PC-9 (cell line): ENCODE measurements around the gene PEX7. TPM values are rescaled to one million over a fixed set of nuclear protein-coding genes. Genes with fewer than 3 reads are reported as not detected.

Experiments used
- BruUV-seq: library from RNA; stranded (reverse); fragments of 400-500 nt; replicated peaks from 2 replicates; lab custom pipeline; 2021; lab: Mats Ljungman, UMichigan
- CTCF ChIA-PET: fragments of 300-600 bp; sonication (Branson Sonifier 250); formaldehyde crosslinking; loops from one replicate; lab custom pipeline; 2022; ENCODE audit warnings: antibody characterized with exemption; lab: Charles Lee
- POLR2A ChIA-PET: fragments of 300-600 bp; sonication (Branson Sonifier 250); formaldehyde crosslinking; loops from one replicate; lab custom pipeline; 2022; ENCODE audit warnings: antibody characterized with exemption; ENCODE audit not compliant: unreplicated experiment; lab: Charles Lee
- DNase-seq, 2 experiments: peaks; one replicate each; pipeline versions ENCODE4 v3.0.0 to v3.0.0-alpha.2; 2015 to 2022; ENCODE audit warnings: mixed read lengths in 1 of 2
- H2AFZ ChIP-seq: fragments of 200-600 bp; sonication (generic); 2 replicates; pipeline ENCODE4 v1.8.1; 2017; ENCODE audit warnings: antibody characterized with exemption
- H3F3A ChIP-seq: fragments of 200-600 bp; sonication (generic); 2 replicates; pipeline ENCODE4 v1.8.1; 2017; ENCODE audit warnings: antibody characterized with exemption, mild to moderate bottlenecking, low read depth; ENCODE audit not compliant: insufficient read depth
- H3K27ac ChIP-seq: fragments of 200-600 bp; sonication (generic); 2 replicates; pipeline ENCODE4 v1.6.1; 2016; ENCODE audit warnings: mixed run types
- H3K27me3 ChIP-seq: fragments of 200-600 bp; sonication (generic); 2 replicates; pipeline ENCODE4 v1.6.1; 2016; ENCODE audit warnings: low read depth, mixed run types; ENCODE audit not compliant: insufficient read depth
- H3K36me3 ChIP-seq: fragments of 200-600 bp; sonication (generic); 2 replicates; pipeline ENCODE4 v1.6.1; 2016; ENCODE audit warnings: low read depth, mixed run types
- H3K4me1 ChIP-seq: fragments of 200-600 bp; sonication (generic); replicated peaks from 2 replicates; pipeline ENCODE4 v1.6.1; 2016; ENCODE audit warnings: mixed run types; ENCODE audit not compliant: insufficient read depth
- H3K4me2 ChIP-seq: fragments of 200-600 bp; sonication (generic); 2 replicates; pipeline ENCODE4 v1.6.1; 2017; ENCODE audit warnings: mixed run types
- H3K4me3 ChIP-seq: fragments of 200-600 bp; sonication (generic); 2 replicates; pipeline ENCODE4 v1.6.1; 2016; ENCODE audit warnings: mixed run types
- H3K79me2 ChIP-seq: fragments of 200-600 bp; sonication (generic); 2 replicates; pipeline ENCODE4 v1.6.1; 2017; ENCODE audit warnings: low read depth, mixed run types
- H3K9me2 ChIP-seq: fragments of 200-600 bp; sonication (generic); 2 replicates; pipeline ENCODE4 v1.8.1; 2017; ENCODE audit warnings: mild to moderate bottlenecking; ENCODE audit not compliant: insufficient read depth
- H3K9me3 ChIP-seq: fragments of 200-600 bp; sonication (generic); 2 replicates; pipeline ENCODE4 v1.8.1; 2016; ENCODE audit warnings: low read depth; ENCODE audit not compliant: insufficient read depth
- H4K20me1 ChIP-seq: fragments of 200-600 bp; sonication (generic); 2 replicates; pipeline ENCODE4 v1.8.1; 2017; ENCODE audit not compliant: insufficient read depth
- CTCF ChIP-seq: fragments of 200-600 bp; sonication (generic); conservative IDR thresholded peaks from 2 replicates; pipeline ENCODE4 v1.6.1; 2017; ENCODE audit warnings: mixed run types, antibody characterized with exemption, mild to moderate bottlenecking, moderate library complexity
- EZH2 ChIP-seq: fragments of 200-600 bp; sonication (generic); IDR thresholded peaks from 2 replicates; pipeline ENCODE4 v1.8.0; 2017; ENCODE audit warnings: antibody characterized with exemption, low read depth
- intact Hi-C: fragments of 100-400 bp; cut with micrococcal nuclease; formaldehyde crosslinking; loops from one replicate; pipeline ENCODE4 v1.10.0; 2022; ENCODE audit not compliant: unreplicated experiment
- total RNA-seq: library from RNA; stranded (reverse); gene quantifications from 2 replicates; pipeline ENCODE4 v1.2.3, GENCODE V29; 2021

PEX7 gene
- total RNA-seq, 1 experiment from 2014 or later = 5.6 TPM

GRCh38 chr6:136922685-136923006 lies 100.3 kb downstream of the PEX7 start:
- Histone ChIP-seq H3K9me2 (no peaks in the 10 kb centered on the region), H2AFZ (no peak overlapping the region), H3K27me3 (no peaks in the 10 kb centered on the region), H4K20me1 (no peaks in the 10 kb centered on the region), H3K4me3 (no peak overlapping the region), H3K4me1 (no peaks in the 10 kb centered on the region), H3K36me3 (no peaks in the 10 kb centered on the region), H3K4me2 (no peak overlapping the region), H3F3A (peaks cover 15% of the 10 kb centered on the region), H3K9me3 (no peaks in the 10 kb centered on the region), H3K79me2 (no peaks in the 10 kb centered on the region), H3K27ac (no peak overlapping the region)
- DNase-seq = no peak
- TF ChIP-seq EZH2 (no peak), CTCF (no peak)
- BruUV-seq = no TSS peak
- ChIA-PET POLR2A (no interaction called here), CTCF (no interaction called here)
- intact Hi-C loops = no loop called here

- no peaks in the 10 kb centered on the region for H3K27me3 ChIP-seq
- H3K4me2 ChIP-seq = no peak overlapping the region
- no TSS peak for BruUV-seq
- DNase-seq = no peak
- no peak overlapping the region for H3K27ac ChIP-seq
- intact Hi-C loops = no loop called here
- peaks cover 15% of the 10 kb centered on the region for H3F3A ChIP-seq
- no peak overlapping the region for H2AFZ ChIP-seq
- no peak overlapping the region for H3K4me3 ChIP-seq
- no peaks in the 10 kb centered on the region for H4K20me1 ChIP-seq
- ChIA-PET CTCF (no interaction called here), POLR2A (no interaction called here)
- no peaks in the 10 kb centered on the region for H3K9me2 ChIP-seq
- TF ChIP-seq CTCF = no peak
- TF ChIP-seq EZH2 = no peak
- no peaks in the 10 kb centered on the region for H3K4me1 ChIP-seq
- H3K79me2 ChIP-seq = no peaks in the 10 kb centered on the region
- H3K36me3 ChIP-seq = no peaks in the 10 kb centered on the region
- no peaks in the 10 kb centered on the region for H3K9me3 ChIP-seq
Measured at GRCh38 chr6:136923116-136923953, 100.9 kb downstream of the PEX7 start.

GRCh38 chr6:136923954-136924673 lies 101.7 kb downstream of the PEX7 start:
- TF ChIP-seq EZH2 = no peak
- TF ChIP-seq CTCF = no peak
- BruUV-seq = no TSS peak
- Histone ChIP-seq H3K27ac (no peak overlapping the region), H4K20me1 (no peaks in the 10 kb centered on the region), H3K9me2 (no peaks in the 10 kb centered on the region), H3K9me3 (no peaks in the 10 kb centered on the region), H3K4me3 (no peak overlapping the region), H3F3A (peaks cover 12% of the 10 kb centered on the region), H2AFZ (no peak overlapping the region), H3K4me2 (no peak overlapping the region), H3K79me2 (no peaks in the 10 kb centered on the region), H3K27me3 (no peaks in the 10 kb centered on the region), H3K36me3 (no peaks in the 10 kb centered on the region), H3K4me1 (no peaks in the 10 kb centered on the region)
- POLR2A ChIA-PET = no interaction called here
- CTCF ChIA-PET = no interaction called here
- no peak for DNase-seq
- intact Hi-C loops = no loop called here
